22Rv1 (cell line): ENCODE measurements around the gene CDK11B.

Source experiments
- CTCF ChIP-seq: fragments of 450-650 bp; IDR thresholded peaks from 2 replicates; pipeline ENCODE4 v1.5.1; 2017; ENCODE audit warnings: mild to moderate bottlenecking
- ZFX ChIP-seq: fragments of 450-650 bp; IDR thresholded peaks from 2 replicates; pipeline ENCODE4 v1.6.1; 2017; ENCODE audit warnings: antibody characterized with exemption, borderline replicate concordance

DNA sequence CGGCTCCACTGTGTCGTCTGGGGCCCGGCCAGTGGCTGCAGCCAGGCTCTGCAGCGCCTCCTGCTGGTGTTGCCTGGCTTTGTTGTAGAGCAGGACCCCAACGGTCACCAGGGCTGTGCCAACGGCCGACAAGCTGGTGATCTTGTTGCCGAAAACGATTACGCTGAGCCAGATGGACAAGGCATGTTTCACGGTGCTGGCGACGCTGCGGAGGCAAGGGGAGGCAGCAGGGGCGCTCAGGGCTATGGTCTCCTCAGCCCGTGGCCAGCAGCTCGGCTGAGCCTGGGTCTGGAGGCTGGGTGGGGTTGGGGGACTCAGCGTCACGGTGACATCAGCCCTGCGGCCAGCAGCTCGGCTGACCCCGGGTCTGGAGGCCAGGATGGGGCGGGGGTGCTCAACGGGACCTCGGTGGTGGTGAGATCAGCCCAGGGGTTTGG is 7.0 kb upstream of the CDK11B start:
- TF ChIP-seq CTCF, result peak; percentile 85
- TF ChIP-seq ZFX, result no peak
